Measurements from ENCODE around the gene C1QB. TPM values are rescaled to one million over a fixed set of nuclear protein-coding genes. Genes with fewer than 3 reads are reported as not detected.

C1QB gene
- total and polyA plus RNA-seq, 2 of the 8 experiments (the other 6 are each of a cell fraction or from before 2014, with no cell fraction given): not detected

DNA sequence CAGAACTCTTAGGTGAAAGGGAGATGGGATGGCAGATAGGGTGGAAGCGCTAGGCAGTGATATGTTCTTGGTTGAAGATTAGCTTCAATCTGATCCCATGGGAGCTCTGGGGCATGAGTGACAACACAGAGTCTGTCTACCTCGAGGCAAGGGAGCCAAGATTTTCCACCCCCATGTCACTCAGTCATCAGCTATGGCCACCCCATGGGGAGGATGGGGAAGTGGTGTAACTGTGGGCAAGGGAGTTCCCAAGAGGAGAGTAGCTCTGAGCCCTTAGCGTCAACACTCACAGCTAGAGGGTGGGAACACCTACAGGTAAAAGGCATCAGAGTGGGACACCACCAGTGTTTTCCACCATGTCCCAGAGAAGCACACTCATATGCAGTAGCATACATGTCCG is 46.9 kb upstream of the C1QB start (continued):
- TF ChIP-seq CTCF (IDR thresholded peaks at IDR 0.05; ENCODE audit: control extremely low read depth in 1 of 3, insufficient read depth in 1 of 3, low read depth in 1 of 3, low read length in 3 of 3) (no peak), KDM5A (IDR thresholded peaks at IDR 0.05; ENCODE audit: low read length) (no peak), USF2 (IDR thresholded peaks at IDR 0.05; ENCODE audit: low read length) (no peak)
